HEK293 (cell line): ENCODE results near the gene ABTB2.

Experiments
- CTCF ChIA-PET: fragments of 350-600 bp; formaldehyde crosslinking; extraction: SDS; loops from one replicate; lab custom pipeline; 2021; ENCODE audit warnings: antibody characterized with exemption; lab: Yijun Ruan, JAX
- POLR2A ChIA-PET: fragments of 300-600 bp; formaldehyde crosslinking; extraction: SDS; loops from one replicate; lab custom pipeline; 2020; ENCODE audit warnings: antibody characterized with exemption, inconsistent platforms; lab: Yijun Ruan, JAX
- H3K27ac ChIP-seq: fragments of 200-500 bp; sonication (Bioruptor generic); 2 replicates; pipeline ENCODE4 v1.5.1; 2014; ENCODE audit warnings: low read depth, low read length, control low read depth, inconsistent platforms; ENCODE audit errors: extremely low read depth
- H3K36me3 ChIP-seq, 2 experiments: fragments of 200-500 bp in 1 of 2; sonication (Bioruptor generic) in 1 of 2; 1 replicate in 1 of 2; 2 replicates in 1 of 2; pipeline ENCODE4 v1.5.1; 2014 to 2017; ENCODE audit warnings: inconsistent platforms in 2 of 2, low read length in 2 of 2; ENCODE audit not compliant: control insufficient read depth in 2 of 2, insufficient read depth in 1 of 2
- H3K4me1 ChIP-seq: fragments of 200-500 bp; sonication (Bioruptor generic); 2 replicates; pipeline ENCODE4 v1.5.1; 2014; ENCODE audit warnings: mild to moderate bottlenecking, low read length, inconsistent platforms; ENCODE audit not compliant: control insufficient read depth, insufficient read depth
- H3K4me3 ChIP-seq: 2 replicates; pipeline ENCODE4 v1.5.1; 2011; ENCODE audit warnings: low read depth, mild to moderate bottlenecking, control low read depth, low read length, moderate library complexity
- H3K9me3 ChIP-seq: fragments of 200-500 bp; sonication (Bioruptor generic); 2 replicates; pipeline ENCODE4 v1.5.1; 2014; ENCODE audit warnings: low read depth, low read length, inconsistent platforms; ENCODE audit not compliant: control insufficient read depth, insufficient read depth
- CTCF ChIP-seq: fragments of 450-650 bp; formaldehyde crosslinking; IDR thresholded peaks from 2 replicates; pipeline ENCODE4 v1.5.1; 2016; ENCODE audit warnings: missing biosample characterization, missing genetic modification characterization
- FEZF1 ChIP-seq: fragments of 450-650 bp; formaldehyde crosslinking; IDR thresholded peaks from 2 replicates; pipeline ENCODE4 v1.5.1; 2016; ENCODE audit warnings: missing biosample characterization, missing genetic modification characterization
- HIC1 ChIP-seq: fragments of 450-650 bp; formaldehyde crosslinking; IDR thresholded peaks from 2 replicates; pipeline ENCODE4 v1.5.1; 2016; ENCODE audit warnings: missing biosample characterization, missing genetic modification characterization
- PRDM2 ChIP-seq: fragments of 450-650 bp; formaldehyde crosslinking; IDR thresholded peaks from 2 replicates; pipeline ENCODE4 v1.5.1; 2016; ENCODE audit warnings: missing biosample characterization, missing genetic modification characterization, borderline replicate concordance
- PRDM6 ChIP-seq: fragments of 450-650 bp; formaldehyde crosslinking; IDR thresholded peaks from 2 replicates; pipeline ENCODE4 v1.5.1; 2017; ENCODE audit warnings: missing biosample characterization, missing genetic modification characterization
- SP2 ChIP-seq: fragments of 450-650 bp; formaldehyde crosslinking; IDR thresholded peaks from 2 replicates; pipeline ENCODE4 v1.5.1; 2016; ENCODE audit warnings: missing biosample characterization, missing genetic modification characterization
- ZBTB17 ChIP-seq: fragments of 450-650 bp; formaldehyde crosslinking; IDR thresholded peaks from 2 replicates; pipeline ENCODE4 v1.5.1; 2016; ENCODE audit warnings: missing biosample characterization, missing genetic modification characterization
- ZBTB8A ChIP-seq: fragments of 450-650 bp; formaldehyde crosslinking; IDR thresholded peaks from 2 replicates; pipeline ENCODE4 v1.5.1; 2016; ENCODE audit warnings: missing biosample characterization, missing genetic modification characterization
- ZFHX2 ChIP-seq: fragments of 450-650 bp; formaldehyde crosslinking; conservative IDR thresholded peaks from 2 replicates; pipeline ENCODE4 v1.5.1; 2016; ENCODE audit warnings: missing biosample characterization, missing genetic modification characterization
- ZNF175 ChIP-seq: fragments of 450-650 bp; formaldehyde crosslinking; IDR thresholded peaks from 2 replicates; pipeline ENCODE4 v1.5.1; 2016; ENCODE audit warnings: missing biosample characterization, missing genetic modification characterization
- ZNF23 ChIP-seq: fragments of 450-650 bp; formaldehyde crosslinking; IDR thresholded peaks from 2 replicates; pipeline ENCODE4 v1.5.1; 2016; ENCODE audit warnings: missing biosample characterization, missing genetic modification characterization, borderline replicate concordance
- ZNF335 ChIP-seq: fragments of 450-650 bp; formaldehyde crosslinking; conservative IDR thresholded peaks from 2 replicates; pipeline ENCODE4 v1.5.1; 2016; ENCODE audit warnings: missing biosample characterization, missing genetic modification characterization
- ZNF626 ChIP-seq: fragments of 450-650 bp; sonication (Bioruptor Pico); formaldehyde crosslinking; IDR thresholded peaks from 2 replicates; pipeline ENCODE4 v1.5.1; 2018; ENCODE audit warnings: missing biosample characterization, missing genetic modification characterization, inconsistent platforms
- ZSCAN23 ChIP-seq: fragments of 450-650 bp; formaldehyde crosslinking; IDR thresholded peaks from 2 replicates; pipeline ENCODE4 v1.5.1; 2016; ENCODE audit warnings: missing biosample characterization, missing genetic modification characterization

ABTB2 gene

GRCh38 chr11:34151166-34151565, 206.6 kb downstream of the ABTB2 start:
- ChIA-PET POLR2A (no interaction called here), CTCF (interaction anchor here (2.6 kb wide), 1 partner anchor 23 kb away, joined by 14 read pairs; no protein-coding TSS in a partner anchor)
- TF ChIP-seq PRDM6 (tag by site-specific recombination) (no peak), ZNF175 (tag by site-specific recombination) (no peak), ZBTB17 (tag by site-specific recombination) (no peak), ZSCAN23 (tag by site-specific recombination) (no peak), ZNF626 (tag by site-specific recombination) (no peak), SP2 (tag by site-specific recombination) (no peak), ZNF23 (no peak), FEZF1 (no peak), ZBTB8A (no peak)
- H3K9me3 ChIP-seq = no peaks in the 10 kb centered on the region
- H3K27ac ChIP-seq = no peak overlapping the region
- H3K4me3 ChIP-seq = no peak overlapping the region
- no peaks in the 10 kb centered on the region for H3K4me1 ChIP-seq
- peaks cover 0 to 98% of the 10 kb centered on the region in 2 experiments; a peak in 1 of 3 replicates for H3K36me3 ChIP-seq

- Histone ChIP-seq H3K4me1 (no peaks in the 10 kb centered on the region), H3K27ac (no peak overlapping the region), H3K9me3 (no peaks in the 10 kb centered on the region)
- CTCF ChIA-PET = interaction anchor here (0.7 to 2.6 kb wide), 5 partner anchors 24 to 342 kb away, joined by 3 to 14 read pairs (median 7); partner anchors contain the start of gene ABTB2
- TF ChIP-seq ZFHX2 (tag by site-specific recombination) = 0 out of 2 replicates have a peak, but pooled peaks have one; percentile 12
- no peak for TF ChIP-seq PRDM2 (tag by site-specific recombination)
- TF ChIP-seq, all 188 proteins: peak for 1
- POLR2A ChIA-PET = interaction anchor here (0.9 to 1.2 kb wide), 2 partner anchors 24 to 207 kb away, joined by 3 to 5 read pairs; partner anchors contain the start of gene ABTB2
- Histone ChIP-seq H3K4me3 (no peak overlapping the region), H3K36me3 (peaks cover 0 to 98% of the 10 kb centered on the region in 2 experiments; a peak in 1 of 3 replicates)
Measured at GRCh38 chr11:34150494-34151151, 207.2 kb downstream of the ABTB2 start.

GRCh38 chr11:34149786-34150185, 208.0 kb downstream of the ABTB2 start:
- POLR2A ChIA-PET = interaction anchor here (1.2 kb wide), 1 partner anchor 208 kb away, joined by 5 read pairs; the partner anchor contains the start of gene ABTB2
- TF ChIP-seq ZNF335 (tag by site-specific recombination) (peak; percentile 37; the same call in 1 of the 2 replicates), CTCF (tag by site-specific recombination) (peak; percentile 63; the same call in 1 of the 2 replicates), HIC1 (no peak), ZSCAN23 (tag by site-specific recombination) (no peak)
- H3K36me3 ChIP-seq = peaks cover 0 to 98% of the 10 kb centered on the region in 2 experiments; a peak in 1 of 3 replicates
- no peak overlapping the region for H3K4me3 ChIP-seq
- CTCF ChIA-PET = interaction anchor here (0.7 to 2.6 kb wide), 8 partner anchors 22 to 343 kb away, joined by 3 to 14 read pairs (median 4); partner anchors contain the start of gene ABTB2
- H3K4me1 ChIP-seq = no peaks in the 10 kb centered on the region
- H3K27ac ChIP-seq = no peak overlapping the region
- no peaks in the 10 kb centered on the region for H3K9me3 ChIP-seq
